HepG2 (cell line): ENCODE data around the gene NBEA. TPM values are rescaled to one million over a fixed set of nuclear protein-coding genes. Genes with fewer than 3 reads are reported as not detected.

Source experiments
- ATAC-seq: fragments of 200-7000 bp; cut with Tn5 transposase; 3 replicates; pipeline ENCODE4 v1.9.1; 2020; ENCODE audit warnings: mild to moderate bottlenecking, moderate library complexity
- BruUV-seq: library from RNA; stranded (reverse); fragments of 400-500 nt; replicated peaks from 2 replicates; lab custom pipeline; 2021; lab: Mats Ljungman, UMichigan
- CTCF ChIA-PET: fragments of 300-600 bp; formaldehyde crosslinking; extraction: SDS; loops from one replicate; lab custom pipeline; 2021; ENCODE audit warnings: low total read pairs, inconsistent platforms, low intra/inter-chr PET ratio; lab: Yijun Ruan, JAX
- POLR2A ChIA-PET: fragments of 350-600 bp; sonication (Branson Sonifier 250); formaldehyde crosslinking; loops from one replicate; lab custom pipeline; 2020; ENCODE audit warnings: antibody characterized with exemption, inconsistent platforms; lab: Yijun Ruan, JAX
- DNase-seq: peaks from one replicate; pipeline ENCODE4 v3.0.0-alpha.2; 2015; ENCODE audit warnings: low spot score
- FAIRE-seq: peaks from 3 replicates; lab custom pipeline; 2011; peaks lifted over from hg19 to GRCh38; lab: Jason Lieb, UNC
- H2AFZ ChIP-seq: one replicate; pipeline ENCODE4 v1.6.1; 2011; ENCODE audit warnings: low read length, inconsistent platforms
- H3K27ac ChIP-seq: fragments of 300-600 bp; 3 replicates; pipeline ENCODE4 v1.8.0; 2011; ENCODE audit warnings: mixed run types, mild to moderate bottlenecking, mixed read lengths, low read length, inconsistent platforms; ENCODE audit not compliant: insufficient read depth; ENCODE audit errors: extremely low read length
- H3K27me3 ChIP-seq, 2 experiments: fragments of 200-600 bp in 1 of 2; 2 replicates in 1 of 2; 3 replicates in 1 of 2; pipeline versions ENCODE4 v1.6.0 to v1.8.0; 2011; ENCODE audit warnings: low read length in 2 of 2, mild to moderate bottlenecking in 2 of 2, moderate library complexity in 2 of 2, inconsistent platforms in 1 of 2; ENCODE audit not compliant: insufficient read depth in 2 of 2, control insufficient read depth in 1 of 2
- H3K36me3 ChIP-seq, 2 experiments: fragments of 200-600 bp in 1 of 2; replicated peaks in 1 of 2; 2 replicates in 1 of 2; 3 replicates in 1 of 2; pipeline versions ENCODE4 v1.5.1 to v1.8.0; 2011; ENCODE audit warnings: low read length in 2 of 2, inconsistent platforms in 1 of 2; ENCODE audit not compliant: insufficient read depth in 2 of 2, control insufficient read depth in 1 of 2
- H3K4me1 ChIP-seq: 2 replicates; pipeline ENCODE4 v1.5.1; 2012; ENCODE audit warnings: low read length, inconsistent platforms; ENCODE audit not compliant: insufficient read depth
- H3K4me2 ChIP-seq: 2 replicates; pipeline ENCODE4 v1.6.0; 2011; ENCODE audit warnings: low read depth, low read length, inconsistent platforms
- H3K4me3 ChIP-seq, 3 experiments: fragments of 200-600 bp in 1 of 3; sonication (generic), shearing (Covaris generic) in 1 of 3; replicated peaks in 1 of 3; 2 replicates each; pipeline ENCODE4 v1.5.1; 2011 to 2016; ENCODE audit warnings: low read length in 3 of 3, inconsistent platforms in 2 of 3, low read depth in 2 of 3, mild to moderate bottlenecking in 2 of 3, control low read depth in 1 of 3, mixed read lengths in 1 of 3; ENCODE audit not compliant: insufficient read depth in 1 of 3
- H3K79me2 ChIP-seq: one replicate; pipeline ENCODE4 v1.6.1; 2011; ENCODE audit warnings: low read length, inconsistent platforms; ENCODE audit not compliant: insufficient read depth
- H3K9ac ChIP-seq: 2 replicates; pipeline ENCODE4 v1.6.0; 2011; ENCODE audit warnings: mild to moderate bottlenecking, low read depth, low read length, inconsistent platforms; ENCODE audit not compliant: insufficient read depth
- H3K9me3 ChIP-seq: 2 replicates; pipeline ENCODE4 v1.5.1; 2012; ENCODE audit warnings: mild to moderate bottlenecking, low read length
- H4K20me1 ChIP-seq: 2 replicates; pipeline ENCODE4 v1.6.0; 2011; ENCODE audit warnings: inconsistent platforms, mild to moderate bottlenecking, low read length, moderate library complexity; ENCODE audit not compliant: insufficient read depth
- BHLHE40 ChIP-seq: IDR thresholded peaks from 2 replicates; pipeline ENCODE4 v1.6.1; 2011; ENCODE audit warnings: low read length, improper control_type of control experiment
- CENPBD1 ChIP-seq: sonication (generic); formaldehyde crosslinking; IDR thresholded peaks from 2 replicates; pipeline ENCODE4 v1.8.0; 2022; ENCODE audit warnings: missing genetic modification reagents, low read depth, mild to moderate bottlenecking, borderline replicate concordance
- EZH2 ChIP-seq: conservative IDR thresholded peaks from 2 replicates; pipeline ENCODE4 v1.6.1; 2012; ENCODE audit warnings: mild to moderate bottlenecking, low read depth, low read length, moderate library complexity
- HBP1 ChIP-seq: IDR thresholded peaks from 2 replicates; pipeline ENCODE4 v1.6.1; 2016; ENCODE audit warnings: low read depth, control low read depth
- JUND ChIP-seq: sonication (generic); formaldehyde crosslinking; IDR thresholded peaks from 2 replicates; pipeline ENCODE4 v1.8.0; 2022; ENCODE audit warnings: mild to moderate bottlenecking, missing genetic modification reagents
- MAFK ChIP-seq, 2 experiments: IDR thresholded peaks in 1 of 2; conservative IDR thresholded peaks in 1 of 2; 2 replicates each; pipeline ENCODE4 v1.6.1; 2011; ENCODE audit warnings: improper control_type of control experiment in 2 of 2, low read length in 2 of 2
- NFE2 ChIP-seq: sonication (generic); formaldehyde crosslinking; IDR thresholded peaks from 2 replicates; pipeline ENCODE4 v1.4.0; 2020; ENCODE audit warnings: missing genetic modification reagents
- POLR2AphosphoS5 ChIP-seq: IDR thresholded peaks from 2 replicates; pipeline ENCODE4 v1.6.1; 2012; ENCODE audit warnings: low read depth, low read length
- TGIF2 ChIP-seq: IDR thresholded peaks from 2 replicates; pipeline ENCODE4 v1.6.1; 2016; ENCODE audit warnings: control low read depth, missing compliant biosample characterization
- WGBS: methylation state at CpG from one replicate; pipeline ENCODE4 v1.1.6; 2017; ENCODE audit warnings: low lambda C conversion rate; 5-methylcytosine and 5-hydroxymethylcytosine counted together
- in situ Hi-C: cut with HindIII; loops from 2 replicates; pipeline ENCODE4 v1.10.0; 2017; ENCODE audit warnings: low pct_unique_long_range_greater_than_20kb; ENCODE audit not compliant: extremely low pct_ligation_motif_present
- intact Hi-C: fragments of 100-400 bp; cut with micrococcal nuclease; formaldehyde crosslinking; loops from one replicate; pipeline ENCODE4 v1.10.0; 2022; ENCODE audit not compliant: unreplicated experiment
- polyA plus RNA-seq, 8 experiments: library from polyadenylated mRNA; depleted of rRNA in 3 of 8; stranded (reverse) in 7 of 8; unstranded in 1 of 8; fragments of >200 nt; fragmentation: Illumina TruSeq in 4 of 8; extraction: Trizol in 4 of 8; gene quantifications; 2 replicates each; pipeline versions ENCODE4 v1.2.1 to v1.2.3, GENCODE V29; 2011 to 2016; ENCODE audit warnings: low read depth in 4 of 8, missing spikeins in 1 of 8, mixed read lengths in 1 of 8; ENCODE audit not compliant: insufficient read depth in 1 of 8
- total RNA-seq, 5 experiments: library from RNA; depleted of rRNA; stranded (reverse); fragments of >200 nt; fragmentation: Illumina TruSeq; extraction: Trizol; gene quantifications; 2 replicates each; pipeline ENCODE4 v1.2.3, GENCODE V29; 2016; ENCODE audit warnings: low read depth in 1 of 5

Gene NBEA
- total and polyA plus RNA-seq, 2 of the 13 experiments (the other 11 are each of a cell fraction or from before 2014, with no cell fraction given) = 2.7 to 2.8 TPM

- no peak for TF ChIP-seq EZH2
- peak in 1 of 2 experiments; percentile 21; a peak in 1 of 4 replicates for TF ChIP-seq MAFK (conservative IDR thresholded peaks at IDR 0.05 in 1 of 2, IDR thresholded peaks at IDR 0.05 in 1 of 2; ENCODE audit: low read length in 2 of 2)
- H3K9me3 ChIP-seq = no peaks in the 10 kb centered on the region
- FAIRE-seq (no peak), ATAC-seq (no peak), DNase-seq (no peak)
- 25% methylated on average over 1 of the region's 1 CpG for WGBS
- intact Hi-C loops = no loop called here
- H3K4me2 ChIP-seq = no peak overlapping the region
- H2AFZ ChIP-seq = no peak overlapping the region
- in situ Hi-C loops = loop anchor here (25.0 kb wide), 1 partner anchor 492 kb away; no protein-coding TSS in a partner anchor
- BruUV-seq = no TSS peak
- peaks cover 0 to 13% of the 10 kb centered on the region in 2 experiments; a peak in 1 of 5 replicates for H3K27me3 ChIP-seq
- no peak overlapping the region for H3K4me3 ChIP-seq
- H3K79me2 ChIP-seq = no peaks in the 10 kb centered on the region
- no peak overlapping the region for H3K27ac ChIP-seq
- ChIA-PET POLR2A (no interaction called here), CTCF (no interaction called here)
- no peaks in the 10 kb centered on the region for H3K36me3 ChIP-seq
- H3K9ac ChIP-seq = no peak overlapping the region
- H3K4me1 ChIP-seq = no peaks in the 10 kb centered on the region
- no peaks in the 10 kb centered on the region for H4K20me1 ChIP-seq
Observed at GRCh38 chr13:35704331-35704730, 762.3 kb downstream of the NBEA start.

- POLR2A ChIA-PET = no interaction called here
- Histone ChIP-seq H3K9me3 (no peaks in the 10 kb centered on the region), H3K4me1 (no peaks in the 10 kb centered on the region), H3K27ac (no peak overlapping the region), H3K9ac (no peak overlapping the region), H3K36me3 (no peaks in the 10 kb centered on the region), H3K27me3 (no peaks in the 10 kb centered on the region), H3K4me2 (no peak overlapping the region), H3K79me2 (no peaks in the 10 kb centered on the region), H2AFZ (no peak overlapping the region), H3K4me3 (no peak overlapping the region), H4K20me1 (no peaks in the 10 kb centered on the region)
- in situ Hi-C loops = loop anchor here (25.0 kb wide), 1 partner anchor 494 kb away; no protein-coding TSS in a partner anchor
- FAIRE-seq (no peak), ATAC-seq (no peak), DNase-seq (no peak)
- no peak for TF ChIP-seq NFE2 (CRISPR knock-in tag)
- TF ChIP-seq HBP1 = no peak
- no peak for TF ChIP-seq POLR2AphosphoS5
- no peak for TF ChIP-seq TGIF2
- no peak for TF ChIP-seq CENPBD1
- no peak for TF ChIP-seq BHLHE40
- no peak for TF ChIP-seq JUND
- WGBS = 58% methylated on average over 7 of the region's 7 CpGs
- BruUV-seq = no TSS peak
- CTCF ChIA-PET = no interaction called here
- intact Hi-C loops = no loop called here
Observed at GRCh38 chr13:35706281-35706680, 764.2 kb downstream of the NBEA start.
